A673 (cell line): Measurements from ENCODE around the gene ACBD3.

Source experiments
- EZH2 ChIP-seq: fragments of 200-600 bp; sonication (generic); IDR thresholded peaks from 2 replicates; pipeline ENCODE4 v1.6.1; 2017; ENCODE audit warnings: borderline replicate concordance, low read depth, mild to moderate bottlenecking, mixed read lengths, antibody characterized with exemption, low read length; ENCODE audit not compliant: poor library complexity, severe bottlenecking
- TF ChIP-seq, protein P1 (sequence below): fragments of 300-800, 200-600 bp; sonication (generic); conservative IDR thresholded peaks from 2 replicates; pipeline ENCODE4 v1.5.1; 2017; ENCODE audit warnings: low read depth, mild to moderate bottlenecking, antibody characterized with exemption, low read length, moderate library complexity, mixed read lengths

DNA sequence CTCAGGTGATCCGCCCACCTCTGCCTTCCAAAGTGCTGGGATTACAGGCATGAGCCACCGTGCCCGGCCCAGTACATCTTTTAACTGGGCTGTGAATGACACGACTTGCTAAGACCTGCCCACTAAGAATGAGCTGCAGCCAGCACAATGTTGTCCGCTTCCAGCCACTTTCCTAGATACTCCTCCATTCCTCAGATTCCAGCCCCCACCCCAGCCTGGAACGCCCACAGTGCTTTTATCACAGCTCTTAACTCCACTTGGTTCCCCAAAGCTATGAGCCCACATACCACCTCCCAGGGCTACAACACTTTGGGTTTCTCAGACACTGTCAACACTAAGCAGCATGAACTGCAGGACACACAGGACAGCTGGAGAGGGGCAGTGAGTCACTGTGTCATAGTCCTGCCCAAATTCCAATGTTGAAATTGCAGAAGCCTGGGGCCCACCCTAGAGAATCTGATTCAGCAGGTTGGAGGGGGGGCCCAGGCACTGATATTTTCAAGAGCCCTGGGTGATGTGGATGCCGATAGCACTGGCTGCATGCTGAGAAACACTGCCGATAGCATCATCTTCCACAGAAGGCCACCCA, 58.0 kb downstream of the ACBD3 start:
- TF ChIP-seq, protein P1, sequence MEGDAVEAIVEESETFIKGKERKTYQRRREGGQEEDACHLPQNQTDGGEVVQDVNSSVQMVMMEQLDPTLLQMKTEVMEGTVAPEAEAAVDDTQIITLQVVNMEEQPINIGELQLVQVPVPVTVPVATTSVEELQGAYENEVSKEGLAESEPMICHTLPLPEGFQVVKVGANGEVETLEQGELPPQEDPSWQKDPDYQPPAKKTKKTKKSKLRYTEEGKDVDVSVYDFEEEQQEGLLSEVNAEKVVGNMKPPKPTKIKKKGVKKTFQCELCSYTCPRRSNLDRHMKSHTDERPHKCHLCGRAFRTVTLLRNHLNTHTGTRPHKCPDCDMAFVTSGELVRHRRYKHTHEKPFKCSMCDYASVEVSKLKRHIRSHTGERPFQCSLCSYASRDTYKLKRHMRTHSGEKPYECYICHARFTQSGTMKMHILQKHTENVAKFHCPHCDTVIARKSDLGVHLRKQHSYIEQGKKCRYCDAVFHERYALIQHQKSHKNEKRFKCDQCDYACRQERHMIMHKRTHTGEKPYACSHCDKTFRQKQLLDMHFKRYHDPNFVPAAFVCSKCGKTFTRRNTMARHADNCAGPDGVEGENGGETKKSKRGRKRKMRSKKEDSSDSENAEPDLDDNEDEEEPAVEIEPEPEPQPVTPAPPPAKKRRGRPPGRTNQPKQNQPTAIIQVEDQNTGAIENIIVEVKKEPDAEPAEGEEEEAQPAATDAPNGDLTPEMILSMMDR: no peak
- TF ChIP-seq EZH2: no peak
